ENCODE results near the gene KCNB1.

GRCh38 chr20:49344975-49345374 is 137.5 kb downstream of the KCNB1 start:
- TF ChIP-seq POLR2A (IDR thresholded peaks at IDR 0.05; ENCODE audit: low read depth, low read length), result no peak
- TF ChIP-seq CTCF (conservative IDR thresholded peaks at IDR 0.05; ENCODE audit: low read depth, low read length), result no peak
- TF ChIP-seq MAZ (IDR thresholded peaks at IDR 0.05; ENCODE audit: borderline replicate concordance, low read depth, low read length), result peak; percentile 97
- TF ChIP-seq CEBPB (IDR thresholded peaks at IDR 0.05; ENCODE audit: low read depth, low read length), result no peak
- TF ChIP-seq MAFK (IDR thresholded peaks at IDR 0.05; ENCODE audit: low read depth, low read length), result no peak
- no peak for TF ChIP-seq BHLHE40 (IDR thresholded peaks at IDR 0.05; ENCODE audit: low read depth, low read length)

Measured in IMR-90 (cell line).